Measurements from ENCODE around the gene FCAR.

DNA sequence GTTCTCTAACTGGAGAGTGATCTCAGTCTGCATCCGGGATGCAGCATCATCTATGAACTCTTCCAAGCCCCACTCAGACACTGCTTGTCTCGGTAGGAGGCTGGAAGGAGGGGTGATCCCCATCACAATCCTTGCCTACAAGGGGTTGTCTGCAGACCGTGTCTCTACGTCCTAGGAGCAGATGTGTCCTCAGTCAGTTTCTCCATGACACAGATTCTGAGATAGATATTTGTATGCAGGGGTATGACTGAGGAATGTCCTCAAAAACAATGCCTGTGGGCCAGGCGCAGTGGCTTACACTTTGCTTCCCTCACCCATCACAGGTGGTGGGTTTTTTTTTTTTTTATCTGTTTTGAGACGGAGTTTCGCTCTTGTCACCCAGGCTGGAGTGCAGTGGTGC lies 32.8 kb downstream of the FCAR start:
- TF ChIP-seq, protein P1, sequence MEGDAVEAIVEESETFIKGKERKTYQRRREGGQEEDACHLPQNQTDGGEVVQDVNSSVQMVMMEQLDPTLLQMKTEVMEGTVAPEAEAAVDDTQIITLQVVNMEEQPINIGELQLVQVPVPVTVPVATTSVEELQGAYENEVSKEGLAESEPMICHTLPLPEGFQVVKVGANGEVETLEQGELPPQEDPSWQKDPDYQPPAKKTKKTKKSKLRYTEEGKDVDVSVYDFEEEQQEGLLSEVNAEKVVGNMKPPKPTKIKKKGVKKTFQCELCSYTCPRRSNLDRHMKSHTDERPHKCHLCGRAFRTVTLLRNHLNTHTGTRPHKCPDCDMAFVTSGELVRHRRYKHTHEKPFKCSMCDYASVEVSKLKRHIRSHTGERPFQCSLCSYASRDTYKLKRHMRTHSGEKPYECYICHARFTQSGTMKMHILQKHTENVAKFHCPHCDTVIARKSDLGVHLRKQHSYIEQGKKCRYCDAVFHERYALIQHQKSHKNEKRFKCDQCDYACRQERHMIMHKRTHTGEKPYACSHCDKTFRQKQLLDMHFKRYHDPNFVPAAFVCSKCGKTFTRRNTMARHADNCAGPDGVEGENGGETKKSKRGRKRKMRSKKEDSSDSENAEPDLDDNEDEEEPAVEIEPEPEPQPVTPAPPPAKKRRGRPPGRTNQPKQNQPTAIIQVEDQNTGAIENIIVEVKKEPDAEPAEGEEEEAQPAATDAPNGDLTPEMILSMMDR (IDR thresholded peaks at IDR 0.05) = no peak
- TF ChIP-seq POLR2A (IDR thresholded peaks at IDR 0.05; ENCODE audit: low read depth) = no peak
- no peak for TF ChIP-seq POLR2AphosphoS5 (IDR thresholded peaks at IDR 0.05)
- TF ChIP-seq EP300 (IDR thresholded peaks at IDR 0.05) = no peak
